BJ (cell line): ENCODE data around the gene SYT13. TPM values are rescaled to one million over a fixed set of nuclear protein-coding genes. Genes with fewer than 3 reads are reported as not detected.

Experiments
- CTCF ChIA-PET: fragments of 350-600 bp; formaldehyde crosslinking; extraction: SDS; loops from one replicate; lab custom pipeline; 2021; ENCODE audit warnings: antibody characterized with exemption, inconsistent platforms; lab: Yijun Ruan, JAX
- POLR2A ChIA-PET: fragments of 300-600 bp; sonication (Branson Sonifier 250); formaldehyde crosslinking; extraction: SDS; loops from one replicate; lab custom pipeline; 2021; ENCODE audit warnings: antibody characterized with exemption; lab: Charles Lee
- DNase-seq: peaks from one replicate; pipeline ENCODE4 v3.0.0-alpha.2; 2011; ENCODE audit warnings: low read depth
- H3K27me3 ChIP-seq: 2 replicates; pipeline ENCODE4 v1.6.0; 2011; ENCODE audit warnings: low read length; ENCODE audit not compliant: control insufficient read depth, insufficient read depth
- H3K36me3 ChIP-seq: 2 replicates; pipeline ENCODE4 v1.5.1; 2011; ENCODE audit warnings: low read length; ENCODE audit not compliant: control insufficient read depth, insufficient read depth
- H3K4me3 ChIP-seq: 2 replicates; pipeline ENCODE4 v1.5.1; 2011; ENCODE audit warnings: low read depth, mild to moderate bottlenecking, control low read depth, low read length
- CTCF ChIP-seq: IDR thresholded peaks from 2 replicates; pipeline ENCODE4 v1.5.1; 2011; ENCODE audit warnings: low read depth, mild to moderate bottlenecking, control low read depth, inconsistent platforms, low read length, moderate library complexity; ENCODE audit not compliant: insufficient read depth
- polyA plus RNA-seq: library from polyadenylated mRNA; depleted of rRNA; stranded (reverse); fragments of >200 nt; gene quantifications from 2 replicates; pipeline ENCODE4 v1.2.3, GENCODE V29; 2011; rRNA removed

The SYT13 gene
- polyA plus RNA-seq, 1 experiment: not detected

DNA sequence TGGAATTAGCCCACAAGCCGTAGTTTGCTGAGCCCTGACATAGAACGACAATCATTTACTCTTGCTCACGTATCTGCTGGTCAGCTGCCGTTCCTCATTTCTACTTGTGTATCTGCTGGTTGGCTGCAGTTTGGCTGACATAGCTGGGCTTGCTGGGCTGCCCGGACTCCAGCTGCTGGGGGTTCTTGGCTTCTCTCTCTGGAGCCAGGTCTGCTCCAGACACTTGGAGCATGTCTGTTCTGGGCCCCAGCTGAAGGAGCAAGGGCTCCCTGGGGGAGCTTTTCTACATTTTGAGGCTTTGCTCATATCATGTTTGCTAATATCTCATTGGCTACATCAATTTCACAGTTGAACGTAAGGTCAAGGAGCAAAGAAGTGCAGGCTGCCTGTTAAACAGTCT lies 92.4 kb downstream of the SYT13 start:
- CTCF ChIA-PET: interaction anchor here (0.9 to 1.0 kb wide), 2 partner anchors 16 to 101 kb away, joined by 3 read pairs; no protein-coding TSS in a partner anchor
- no peak for TF ChIP-seq CTCF
- Histone ChIP-seq H3K36me3 (no peaks in the 10 kb centered on the region), H3K4me3 (no peak overlapping the region), H3K27me3 (no peaks in the 10 kb centered on the region)
- POLR2A ChIA-PET: no interaction called here
- no peak for DNase-seq

Other genes starting within 250 kb of the SYT13 start
- 3.4 and 5.8 TPM in 2 replicates for gene PRDM11, start 139.7 kb downstream of the SYT13 start, polyA plus RNA-seq